H9 (cell line): ENCODE measurements around the gene TULP3. TPM values are rescaled to one million over a fixed set of nuclear protein-coding genes. Genes with fewer than 3 reads are reported as not detected.

Source experiments
- DNase-seq: peaks from one replicate; pipeline ENCODE4 v3.0.0-alpha.2; 2017
- H2AFZ ChIP-seq: one replicate; pipeline ENCODE4 v1.6.1; 2013; ENCODE audit warnings: mild to moderate bottlenecking, low read length, control low read depth, moderate library complexity
- H2AK5ac ChIP-seq: 2 replicates; pipeline ENCODE4 v1.6.1; 2013; ENCODE audit warnings: low read length, control low read depth, mixed read lengths; ENCODE audit not compliant: insufficient read length
- H2BK120ac ChIP-seq: one replicate; pipeline ENCODE4 v1.6.1; 2013; ENCODE audit warnings: low read depth, mild to moderate bottlenecking, low read length, control low read depth, inconsistent platforms; ENCODE audit not compliant: poor library complexity, severe bottlenecking
- H2BK12ac ChIP-seq: 2 replicates; pipeline ENCODE4 v1.6.1; 2013; ENCODE audit warnings: low read length, control low read depth, mixed read lengths, low read depth; ENCODE audit not compliant: insufficient read length
- H2BK15ac ChIP-seq: 2 replicates; pipeline ENCODE4 v1.6.1; 2013; ENCODE audit warnings: low read depth, low read length, control low read depth
- H2BK20ac ChIP-seq: one replicate; pipeline ENCODE4 v1.6.1; 2013; ENCODE audit warnings: low read depth, mild to moderate bottlenecking, low read length, control low read depth, inconsistent platforms; ENCODE audit not compliant: poor library complexity, severe bottlenecking
- H2BK5ac ChIP-seq: 2 replicates; pipeline ENCODE4 v1.6.1; 2013; ENCODE audit warnings: low read length, control low read depth, mixed read lengths; ENCODE audit not compliant: insufficient read length
- H3K14ac ChIP-seq: 2 replicates; pipeline ENCODE4 v1.6.1; 2013; ENCODE audit warnings: low read length, control low read depth; ENCODE audit not compliant: insufficient read depth
- H3K18ac ChIP-seq: 2 replicates; pipeline ENCODE4 v1.6.1; 2013; ENCODE audit warnings: low read depth, mild to moderate bottlenecking, mixed read lengths, low read length, control low read depth; ENCODE audit not compliant: insufficient read length
- H3K23ac ChIP-seq: 2 replicates; pipeline ENCODE4 v1.6.1; 2013; ENCODE audit warnings: low read length, control low read depth, mixed read lengths, low read depth; ENCODE audit not compliant: insufficient read length
- H3K23me2 ChIP-seq: 2 replicates; pipeline ENCODE4 v1.6.1; 2013; ENCODE audit warnings: low read depth, mild to moderate bottlenecking, mixed read lengths, low read length, control low read depth; ENCODE audit not compliant: insufficient read length, poor library complexity, severe bottlenecking
- H3K27ac ChIP-seq: 2 replicates; pipeline ENCODE4 v1.5.1; 2013; ENCODE audit warnings: low read length, control low read depth, mixed read lengths, low read depth; ENCODE audit not compliant: insufficient read length
- H3K27me3 ChIP-seq: 2 replicates; pipeline ENCODE4 v1.6.1; 2013; ENCODE audit warnings: low read length, control low read depth, inconsistent platforms; ENCODE audit not compliant: insufficient read depth
- H3K4ac ChIP-seq: 2 replicates; pipeline ENCODE4 v1.6.1; 2013; ENCODE audit warnings: low read depth, mild to moderate bottlenecking, control low read depth, inconsistent platforms, low read length, moderate library complexity
- H3K4me1 ChIP-seq: 2 replicates; pipeline ENCODE4 v1.6.1; 2013; ENCODE audit warnings: low read length, control low read depth, inconsistent platforms; ENCODE audit not compliant: insufficient read depth
- H3K4me2 ChIP-seq: 2 replicates; pipeline ENCODE4 v1.6.1; 2013; ENCODE audit warnings: low read length, control low read depth, mixed read lengths; ENCODE audit not compliant: insufficient read length, insufficient read depth
- H3K56ac ChIP-seq: 2 replicates; pipeline ENCODE4 v1.6.1; 2013; ENCODE audit warnings: low read depth, mild to moderate bottlenecking, mixed read lengths, low read length, control low read depth; ENCODE audit not compliant: insufficient read length
- H3K79me1 ChIP-seq: 2 replicates; pipeline ENCODE4 v1.6.1; 2013; ENCODE audit warnings: low read depth, mild to moderate bottlenecking, moderate library complexity, low read length, control low read depth, inconsistent platforms; ENCODE audit not compliant: insufficient read depth, poor library complexity, severe bottlenecking
- H3K79me2 ChIP-seq: 2 replicates; pipeline ENCODE4 v1.6.1; 2013; ENCODE audit warnings: low read length, control low read depth, inconsistent platforms; ENCODE audit not compliant: insufficient read depth
- H3K9ac ChIP-seq: 2 replicates; pipeline ENCODE4 v1.6.1; 2013; ENCODE audit warnings: low read length, control low read depth, mixed read lengths; ENCODE audit not compliant: insufficient read length; ENCODE audit errors: extremely low read depth
- H3K9me3 ChIP-seq: one replicate; pipeline ENCODE4 v1.6.1; 2013; ENCODE audit warnings: low read depth, low read length, inconsistent platforms; ENCODE audit not compliant: control insufficient read depth
- H3T11ph ChIP-seq: one replicate; pipeline ENCODE4 v1.6.1; 2013; ENCODE audit warnings: mild to moderate bottlenecking, low read length, control low read depth, inconsistent platforms
- H4K20me1 ChIP-seq: one replicate; pipeline ENCODE4 v1.6.1; 2013; ENCODE audit not compliant: control insufficient read depth, insufficient read length, insufficient read depth
- H4K5ac ChIP-seq: 2 replicates; pipeline ENCODE4 v1.6.1; 2013; ENCODE audit warnings: low read depth, mild to moderate bottlenecking, mixed read lengths, low read length, control low read depth; ENCODE audit not compliant: insufficient read length
- H4K8ac ChIP-seq: replicated peaks from 2 replicates; pipeline ENCODE4 v1.6.1; 2013; ENCODE audit warnings: low read length, control low read depth, mixed read lengths, low read depth; ENCODE audit not compliant: insufficient read length
- H4K91ac ChIP-seq: 2 replicates; pipeline ENCODE4 v1.6.1; 2013; ENCODE audit warnings: low read depth, mild to moderate bottlenecking, moderate library complexity, mixed read lengths, low read length, control low read depth; ENCODE audit not compliant: insufficient read length
- H3K27ac Mint-ChIP-seq, 3 experiments: 2 replicates in 2 of 3; 3 replicates in 1 of 3; pipeline ENCODE4 v1.8.0; 2020 to 2021; ENCODE audit warnings: mixed read lengths in 3 of 3, mild to moderate bottlenecking in 1 of 3, moderate library complexity in 1 of 3
- H3K27me3 Mint-ChIP-seq: 2 replicates; pipeline ENCODE4 v1.8.0; 2021; ENCODE audit warnings: low read depth, mild to moderate bottlenecking, moderate library complexity, mixed read lengths
- H3K36me3 Mint-ChIP-seq, 3 experiments: 2 replicates in 2 of 3; 3 replicates in 1 of 3; pipeline ENCODE4 v1.8.0; 2020 to 2021; ENCODE audit warnings: low read depth in 3 of 3, mixed read lengths in 3 of 3; ENCODE audit not compliant: insufficient read depth in 1 of 3
- H3K4me1 Mint-ChIP-seq, 2 experiments: 2 replicates each; pipeline ENCODE4 v1.8.0; 2020; ENCODE audit warnings: mixed read lengths in 2 of 2
- H3K4me3 Mint-ChIP-seq, 2 experiments: 2 replicates in 1 of 2; 3 replicates in 1 of 2; pipeline ENCODE4 v1.8.0; 2020 to 2021; ENCODE audit warnings: mild to moderate bottlenecking in 2 of 2, mixed read lengths in 2 of 2, moderate library complexity in 1 of 2
- H3K9me3 Mint-ChIP-seq, 2 experiments: 2 replicates in 1 of 2; 3 replicates in 1 of 2; pipeline ENCODE4 v1.8.0; 2020; ENCODE audit warnings: mild to moderate bottlenecking in 2 of 2, mixed read lengths in 2 of 2, moderate library complexity in 1 of 2
- WGBS: extraction: QIAGEN DNeasy Blood & Tissue Kit; methylation state at CpG from one replicate; pipeline ENCODE4 v1.1.7; 2013; ENCODE audit warnings: missing lambda C conversion rate, low lambda C conversion rate, mixed read lengths; ENCODE audit not compliant: insufficient read length; ENCODE audit errors: extremely low coverage; 5-methylcytosine and 5-hydroxymethylcytosine counted together
- total RNA-seq: library from RNA; stranded (reverse); gene quantifications from 2 replicates; pipeline ENCODE4 v1.2.1, GENCODE V29; 2021
- TF ChIP-seq, protein P1 (sequence below): fragments of 200-600 bp; sonication (generic); conservative IDR thresholded peaks from 3 replicates; pipeline ENCODE4 v1.8.0; 2021; ENCODE audit warnings: antibody characterized with exemption, mild to moderate bottlenecking

TULP3 gene
- total RNA-seq, 1 experiment from 2014 or later = 22.3 TPM

DNA sequence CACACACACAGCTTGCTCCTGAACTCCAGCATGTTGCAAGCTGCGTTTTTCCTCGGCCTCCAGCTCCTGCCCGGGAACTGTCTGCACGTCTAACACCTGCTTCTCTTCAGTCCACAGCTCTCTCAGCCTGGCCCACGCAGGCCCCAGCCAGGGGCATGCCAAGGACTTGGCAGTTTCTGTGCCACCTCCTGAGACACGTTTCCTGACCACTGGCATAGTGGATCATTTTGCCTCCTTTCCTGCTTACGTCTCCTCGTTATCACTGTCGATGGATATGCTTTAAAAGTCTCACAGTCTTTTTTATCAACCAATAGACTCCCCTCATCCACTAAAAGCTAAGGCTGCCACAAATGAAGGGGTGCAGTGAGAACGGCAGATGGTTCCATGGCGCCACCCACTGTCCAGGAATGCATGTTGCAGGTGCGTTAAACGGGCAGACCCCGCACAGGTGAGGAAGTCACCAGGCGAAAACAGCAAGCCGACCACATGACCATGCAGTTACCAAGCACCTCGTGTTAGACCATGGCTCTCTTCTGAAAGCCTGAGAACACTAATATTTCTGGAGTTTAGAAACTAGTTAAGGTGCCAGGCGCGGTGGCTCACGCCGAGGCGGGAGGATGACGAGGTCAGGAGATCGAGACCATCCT lies 53.8 kb downstream of the TULP3 start:
- Mint-ChIP-seq H3K27me3 (peaks cover 4% of the 10 kb centered on the region), H3K9me3 (no peaks in the 10 kb centered on the region; a peak in 1 of 5 replicates), H3K36me3 (peaks cover 0 to 11% (median 10%) of the 10 kb centered on the region in 3 experiments; a peak in 5 of 7 replicates), H3K27ac (no peak overlapping the region; a peak in 1 of 7 replicates), H3K4me1 (peaks cover 4 to 9% of the 10 kb centered on the region in 2 experiments; a peak in 2 of 4 replicates), H3K4me3 (no peak overlapping the region)
- Histone ChIP-seq H2BK20ac (no peak overlapping the region), H3K56ac (no peak overlapping the region), H2BK15ac (no peak overlapping the region), H3K79me1 (no peaks in the 10 kb centered on the region), H3K79me2 (no peaks in the 10 kb centered on the region), H2BK12ac (no peak overlapping the region), H4K91ac (no peak overlapping the region), H3K23ac (no peak overlapping the region), H3K23me2 (no peaks in the 10 kb centered on the region), H2AFZ (no peak overlapping the region), H4K8ac (no peak overlapping the region), H3K27me3 (no peaks in the 10 kb centered on the region), H3T11ph (no peak overlapping the region), H4K20me1 (no peaks in the 10 kb centered on the region), H3K9ac (no peak overlapping the region), H3K4ac (no peak overlapping the region), H3K18ac (no peak overlapping the region), H3K4me1 (no peaks in the 10 kb centered on the region), H4K5ac (no peak overlapping the region), H2BK120ac (no peak overlapping the region), H3K9me3 (no peaks in the 10 kb centered on the region), H2BK5ac (no peak overlapping the region), H3K14ac (no peak overlapping the region), H2AK5ac (no peak overlapping the region), H3K27ac (no peak overlapping the region), H3K4me2 (no peak overlapping the region)
- DNase-seq = peak; percentile 94
- WGBS = no CpG with 5 or more reads among the region's 24 CpGs
- TF ChIP-seq, protein P1, sequence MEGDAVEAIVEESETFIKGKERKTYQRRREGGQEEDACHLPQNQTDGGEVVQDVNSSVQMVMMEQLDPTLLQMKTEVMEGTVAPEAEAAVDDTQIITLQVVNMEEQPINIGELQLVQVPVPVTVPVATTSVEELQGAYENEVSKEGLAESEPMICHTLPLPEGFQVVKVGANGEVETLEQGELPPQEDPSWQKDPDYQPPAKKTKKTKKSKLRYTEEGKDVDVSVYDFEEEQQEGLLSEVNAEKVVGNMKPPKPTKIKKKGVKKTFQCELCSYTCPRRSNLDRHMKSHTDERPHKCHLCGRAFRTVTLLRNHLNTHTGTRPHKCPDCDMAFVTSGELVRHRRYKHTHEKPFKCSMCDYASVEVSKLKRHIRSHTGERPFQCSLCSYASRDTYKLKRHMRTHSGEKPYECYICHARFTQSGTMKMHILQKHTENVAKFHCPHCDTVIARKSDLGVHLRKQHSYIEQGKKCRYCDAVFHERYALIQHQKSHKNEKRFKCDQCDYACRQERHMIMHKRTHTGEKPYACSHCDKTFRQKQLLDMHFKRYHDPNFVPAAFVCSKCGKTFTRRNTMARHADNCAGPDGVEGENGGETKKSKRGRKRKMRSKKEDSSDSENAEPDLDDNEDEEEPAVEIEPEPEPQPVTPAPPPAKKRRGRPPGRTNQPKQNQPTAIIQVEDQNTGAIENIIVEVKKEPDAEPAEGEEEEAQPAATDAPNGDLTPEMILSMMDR = peak; percentile 93
